ENCODE measurements around the gene PLEKHG4.

GRCh38 chr16:67299269-67299668 is 19.9 kb downstream of the PLEKHG4 start:
- no peak for TF ChIP-seq CTCF (IDR thresholded peaks at IDR 0.05)
- no peak for TF ChIP-seq POLR2AphosphoS5 (IDR thresholded peaks at IDR 0.05; ENCODE audit: insufficient read depth in 1 of 2, low read depth in 1 of 2)
